IPS-11a (cell line): ENCODE data around the gene MTMR10.

Experiments
- H3K4me3 ChIP-seq: one replicate; pipeline ENCODE4 v1.5.1; 2013; ENCODE audit warnings: low read depth, low read length, control low read depth

MTMR10 gene

DNA sequence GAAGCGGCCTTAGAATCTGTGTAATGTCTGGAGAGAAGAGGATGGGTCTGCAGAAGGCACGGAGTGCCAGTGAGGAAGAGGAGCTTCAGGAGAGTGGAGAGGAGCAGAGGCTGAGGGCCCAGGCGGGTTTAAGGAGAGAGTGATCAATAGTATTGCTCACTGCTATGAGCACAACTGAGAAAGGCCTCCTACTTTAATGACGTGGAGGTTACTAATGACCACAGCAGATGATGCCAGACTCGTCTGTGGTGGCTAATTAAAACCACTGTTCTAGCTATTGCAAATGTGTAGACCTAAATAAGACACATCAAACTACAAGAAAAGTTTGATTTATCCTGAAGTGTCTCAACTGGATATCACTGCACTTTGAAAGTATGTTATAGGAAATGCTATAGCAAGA is 33.2 kb downstream of the MTMR10 start:
- H3K4me3 ChIP-seq, result no peak overlapping the region

DNA sequence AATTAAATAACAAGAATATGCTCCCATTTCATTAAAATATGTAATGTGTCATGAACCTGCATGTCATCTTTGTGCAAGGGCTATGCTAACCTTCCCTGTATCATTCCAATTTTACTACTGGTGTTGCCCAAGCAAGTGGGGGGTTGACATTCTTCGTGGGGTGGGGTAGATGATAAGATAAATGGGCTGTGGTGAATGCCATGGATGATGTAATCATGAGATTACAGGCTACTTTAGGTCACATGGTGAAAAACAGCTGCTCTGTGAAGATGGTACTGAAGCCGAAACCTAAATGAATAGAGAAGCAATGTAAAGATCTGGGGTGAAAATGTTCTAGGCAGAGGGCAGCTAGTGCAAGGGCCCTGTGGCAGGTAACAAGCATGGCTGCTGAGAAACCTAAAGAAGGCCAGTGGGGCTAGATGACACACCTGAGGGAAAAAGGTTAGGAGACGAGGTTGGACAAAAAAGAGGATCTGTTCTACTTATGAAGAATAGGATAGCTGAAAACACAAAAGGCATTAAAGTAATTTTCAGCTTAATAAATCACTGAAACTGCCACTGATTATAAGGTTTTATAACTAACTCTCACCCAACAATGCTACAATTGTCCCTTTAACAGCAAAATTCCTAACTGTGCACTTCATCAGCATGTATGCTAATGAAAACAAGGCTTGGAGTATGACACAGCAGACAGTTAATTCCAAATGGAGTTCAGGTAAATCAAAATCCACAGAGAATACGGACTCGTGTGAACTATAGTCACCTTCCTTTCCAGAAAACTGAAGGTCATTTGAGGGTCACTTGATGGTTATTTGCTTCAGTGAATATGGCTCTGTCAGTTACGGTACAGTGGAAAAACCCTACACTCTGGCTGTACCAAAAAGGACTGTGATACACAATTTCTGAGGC is 35.0 kb downstream of the MTMR10 start:
- no peak overlapping the region for H3K4me3 ChIP-seq

DNA sequence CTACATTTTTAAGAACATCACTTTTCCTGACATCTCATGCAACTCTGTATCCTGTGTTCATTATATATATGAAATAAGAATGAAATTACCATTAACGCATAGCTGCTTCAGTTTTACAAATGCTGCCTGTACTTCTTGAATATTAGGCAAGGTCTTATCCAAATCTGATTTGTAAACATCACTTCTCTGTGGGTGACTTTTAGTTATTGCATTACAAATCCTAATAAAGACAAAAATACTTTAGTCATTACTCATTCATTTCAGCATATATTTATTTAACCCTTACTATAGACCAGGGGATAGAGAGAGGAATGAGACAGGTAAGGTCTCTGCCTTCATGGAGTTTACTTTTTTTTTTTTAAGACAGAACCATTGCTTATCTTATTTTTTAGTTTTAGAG is 36.8 kb downstream of the MTMR10 start:
- no peak overlapping the region for H3K4me3 ChIP-seq

DNA sequence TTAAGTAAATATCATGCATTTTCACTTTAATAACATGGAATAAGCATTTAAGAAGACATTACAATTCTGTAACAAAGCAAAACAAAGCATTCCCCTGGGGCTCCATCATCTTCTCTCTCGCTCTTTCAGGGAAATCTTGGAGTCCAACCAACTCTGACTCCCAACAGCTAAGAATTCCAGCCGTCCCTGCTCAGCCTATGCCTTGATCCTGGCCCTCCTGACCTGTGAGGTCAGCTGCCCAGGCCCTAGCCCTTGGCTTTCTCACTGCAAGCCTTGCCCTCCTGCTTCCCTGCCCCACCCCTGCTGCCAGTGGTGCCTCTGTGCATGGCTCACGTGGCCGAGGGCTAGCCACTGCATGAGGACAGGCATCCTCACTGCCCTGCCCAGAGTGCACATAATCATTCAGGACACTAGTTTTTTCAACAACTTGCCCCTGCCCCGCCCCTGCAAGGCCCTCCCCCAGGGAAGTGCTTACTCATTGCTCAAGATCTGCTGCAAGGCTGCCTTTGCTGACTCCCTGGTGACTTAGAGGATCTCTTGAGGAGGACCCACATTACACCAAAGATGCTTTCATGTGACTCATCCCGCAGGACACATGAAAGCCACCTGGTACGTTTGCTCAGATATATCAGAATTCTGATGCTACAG is 37.6 kb downstream of the MTMR10 start:
- H3K4me3 ChIP-seq, result no peak overlapping the region

DNA sequence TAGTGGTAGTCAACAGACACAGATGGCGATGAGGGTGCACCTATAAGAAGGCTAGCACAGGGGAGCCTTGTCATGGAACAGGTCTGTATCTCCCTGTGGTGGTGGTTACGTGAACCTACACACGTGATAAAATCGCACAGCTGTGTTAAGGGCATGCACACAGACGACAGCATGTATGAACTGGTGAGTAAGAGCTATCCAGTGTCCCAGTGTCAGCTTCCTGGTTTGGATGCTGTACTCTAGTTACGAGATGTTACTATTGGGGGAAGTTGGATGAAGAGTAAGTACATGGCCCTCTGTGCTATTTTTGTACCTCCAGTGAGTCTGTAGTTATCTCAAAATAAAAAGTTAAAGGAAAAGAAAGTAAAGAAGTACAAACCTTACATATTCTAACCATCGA is 38.2 kb downstream of the MTMR10 start:
- H3K4me3 ChIP-seq, result no peak overlapping the region

DNA sequence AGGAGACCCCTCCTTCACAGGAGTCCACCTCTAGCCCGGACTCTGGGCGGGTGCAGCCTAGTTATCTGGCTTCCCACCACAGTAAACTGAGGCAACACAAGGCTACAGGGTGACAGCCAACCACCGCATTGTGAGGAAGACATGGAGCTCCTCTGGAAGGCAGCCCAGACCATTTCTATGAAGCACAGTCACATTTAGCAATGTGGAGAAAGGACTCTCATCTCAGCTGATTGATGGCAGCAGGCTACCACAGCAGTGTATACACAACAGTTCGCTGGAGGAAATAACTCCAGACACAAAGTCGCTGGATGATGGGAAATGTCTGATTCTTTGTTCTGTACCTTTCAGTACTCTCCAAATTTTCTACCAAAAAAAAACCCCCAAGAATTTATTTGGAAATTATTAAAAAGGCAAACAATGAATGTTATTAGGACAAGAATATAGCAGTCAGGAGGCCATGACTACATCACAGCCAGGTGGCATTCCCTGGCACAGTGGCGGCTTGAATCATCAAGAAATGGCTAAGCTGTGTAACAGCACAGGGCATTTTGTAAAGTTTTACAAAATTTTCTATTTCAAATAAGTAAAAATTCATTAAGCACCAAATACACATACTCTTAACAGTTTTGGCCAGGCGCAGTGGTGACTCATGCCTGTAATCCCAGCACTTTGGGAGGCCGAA is 47.6 kb downstream of the MTMR10 start:
- H3K4me3 ChIP-seq, result no peak overlapping the region

DNA sequence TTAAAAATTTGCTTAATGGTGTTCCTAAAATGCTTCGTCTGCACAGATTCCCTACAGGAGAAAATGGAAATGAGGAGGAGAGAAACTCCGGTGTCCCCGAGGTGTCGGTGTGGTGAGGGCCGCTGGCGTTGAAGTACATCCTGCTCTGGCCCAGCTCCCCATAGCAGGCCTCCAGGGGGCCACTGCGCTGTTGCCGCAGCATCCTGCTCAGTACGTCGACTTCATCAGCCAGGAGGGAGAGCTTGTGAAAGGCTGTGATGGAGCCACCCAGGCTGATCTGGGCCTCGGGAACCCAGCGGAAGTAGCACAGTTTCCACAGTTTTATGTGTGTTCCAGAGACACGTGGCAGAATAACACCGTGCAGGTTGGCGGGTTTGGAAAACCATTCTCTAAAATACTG is 49.9 kb downstream of the MTMR10 start:
- no peak overlapping the region for H3K4me3 ChIP-seq

DNA sequence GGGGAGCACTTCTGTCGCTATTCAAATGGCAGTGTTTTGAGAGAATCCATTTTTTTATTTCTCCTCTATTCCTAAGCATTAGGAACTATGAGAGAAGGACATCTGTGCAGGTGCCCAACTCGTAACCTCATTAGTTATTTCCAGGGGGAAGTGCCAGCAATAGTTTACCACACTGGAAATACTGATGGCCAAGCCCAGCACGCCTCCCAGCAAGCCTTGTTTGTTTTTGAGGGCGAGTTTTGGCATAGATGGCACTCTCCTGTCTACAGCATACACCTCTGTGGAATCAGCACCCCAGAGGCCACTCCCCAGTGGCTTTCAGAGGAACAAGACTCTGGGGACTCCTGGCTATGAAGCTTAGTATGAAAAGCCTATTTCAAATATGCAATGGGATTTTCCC is 51.1 kb downstream of the MTMR10 start:
- H3K4me3 ChIP-seq, result no peak overlapping the region

DNA sequence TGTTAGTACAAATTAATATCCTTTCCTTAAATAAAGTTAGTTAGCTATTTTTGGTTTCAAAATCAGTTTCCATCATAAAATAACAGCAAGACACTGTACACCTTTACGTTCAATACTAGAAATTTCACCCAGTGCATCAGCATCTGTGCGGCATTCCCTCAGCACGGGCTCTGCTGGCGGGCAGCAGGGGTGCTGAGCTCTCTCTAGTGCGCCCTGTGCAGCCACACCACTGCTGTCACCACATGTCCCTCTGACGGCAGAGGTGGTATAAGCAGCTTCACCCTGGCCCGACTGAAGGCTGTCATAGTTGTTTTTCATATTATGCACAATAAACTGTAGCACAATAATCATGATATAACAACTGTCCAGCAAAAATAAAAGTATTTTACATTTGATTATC is 52.3 kb downstream of the MTMR10 start:
- H3K4me3 ChIP-seq, result no peak overlapping the region

DNA sequence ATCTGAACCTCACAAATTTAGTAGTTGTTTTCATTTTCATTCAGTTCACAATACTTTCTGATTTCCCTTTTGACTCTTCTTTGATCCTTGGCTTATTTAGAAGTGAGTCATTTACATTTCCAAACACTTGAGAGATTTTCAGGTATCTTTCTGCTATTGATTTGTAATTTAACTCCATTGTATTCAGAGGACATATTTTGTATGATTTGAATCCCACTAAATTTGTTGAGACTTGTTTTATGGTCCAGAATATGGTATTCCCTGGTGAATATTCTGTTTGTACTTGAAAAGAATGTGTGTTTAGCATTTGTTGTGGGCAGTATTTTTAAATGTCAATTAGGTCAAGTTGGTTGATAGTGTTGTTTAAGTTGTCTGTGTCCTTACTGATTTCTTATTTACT is 58.1 kb downstream of the MTMR10 start:
- no peak overlapping the region for H3K4me3 ChIP-seq

DNA sequence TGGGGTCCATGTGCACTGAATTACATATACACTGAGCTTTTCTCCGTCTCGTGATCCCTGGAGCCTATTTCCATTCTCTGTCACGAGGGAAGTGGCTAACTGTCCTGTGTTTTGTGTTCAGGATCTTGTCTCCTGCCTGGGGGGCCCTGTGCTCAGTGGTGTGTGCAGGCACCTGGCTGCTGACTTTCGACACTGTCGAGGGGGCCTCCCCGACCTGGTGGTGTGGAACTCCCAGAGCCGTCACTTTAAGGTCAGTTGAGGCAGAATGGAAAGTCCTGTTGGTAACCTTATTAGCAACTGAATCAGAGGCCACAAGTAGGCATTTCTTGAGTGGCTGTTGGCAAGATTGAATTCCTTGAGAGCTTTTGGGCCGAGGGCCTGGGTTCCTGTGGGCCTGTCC is 61.0 kb downstream of the MTMR10 start:
- H3K4me3 ChIP-seq, result no peak overlapping the region

DNA sequence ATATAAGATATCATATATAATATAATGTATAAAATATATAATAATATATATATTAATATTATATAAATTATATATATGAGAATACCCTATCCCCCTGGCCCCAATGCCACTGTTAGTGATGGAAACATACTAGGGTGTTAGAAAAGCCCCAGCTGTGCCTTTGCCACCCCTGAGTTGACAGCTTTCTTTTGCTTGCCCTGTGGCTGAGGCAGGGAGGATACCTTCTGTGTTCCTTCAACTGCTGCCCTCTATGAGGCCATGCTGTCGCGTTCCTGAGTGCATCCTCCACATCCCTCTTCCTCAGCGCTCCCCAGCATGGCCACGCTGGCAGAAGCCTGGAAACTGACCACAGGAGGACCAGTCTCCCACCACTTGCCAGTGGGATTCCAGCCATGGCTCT is 61.4 kb downstream of the MTMR10 start:
- no peak overlapping the region for H3K4me3 ChIP-seq

DNA sequence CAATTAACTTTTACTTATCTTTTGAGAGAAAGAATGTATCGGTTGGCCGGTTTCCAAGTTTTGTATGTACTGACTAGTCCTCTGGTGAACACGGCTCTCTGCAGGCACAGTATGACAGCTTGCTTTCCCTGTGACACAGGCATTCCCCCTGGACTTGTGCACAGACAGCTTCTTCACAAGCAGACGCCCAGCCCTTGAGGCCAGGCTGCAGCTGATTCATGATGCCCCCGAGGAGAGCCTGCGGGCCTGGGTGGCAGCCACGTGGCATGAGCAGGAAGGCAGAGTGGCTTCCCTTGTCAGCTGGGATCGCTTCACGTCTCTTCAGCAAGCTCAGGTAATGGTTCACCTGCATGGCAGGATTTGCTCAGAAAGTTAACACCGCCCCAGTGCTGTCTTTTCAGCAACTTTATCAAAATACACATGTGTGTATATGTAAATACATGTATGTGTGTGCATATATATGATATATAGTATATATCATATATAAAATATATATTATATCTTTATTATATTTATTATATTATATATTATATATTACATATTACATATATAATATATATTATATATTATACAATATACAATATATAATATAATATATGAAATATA is 62.3 kb downstream of the MTMR10 start:
- no peak overlapping the region for H3K4me3 ChIP-seq

DNA sequence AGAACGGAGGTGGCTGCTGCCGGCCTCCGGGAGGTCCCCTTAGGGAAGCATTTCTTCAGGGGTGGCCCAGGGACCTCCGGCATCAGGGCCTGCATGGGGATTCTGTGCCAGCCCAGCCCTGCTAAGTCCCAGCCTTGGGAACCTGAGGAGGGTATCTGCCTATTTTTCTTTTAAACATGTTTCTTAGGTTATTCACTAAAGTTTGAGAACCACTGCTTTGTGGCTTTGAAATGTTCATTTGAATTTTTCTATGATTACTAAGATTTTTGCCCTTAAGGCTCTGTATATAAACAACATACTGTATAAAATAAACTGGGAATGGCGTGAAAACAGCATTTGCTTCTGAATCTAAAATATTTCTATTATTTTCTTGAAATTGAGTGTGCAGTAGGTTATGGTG is 63.4 kb downstream of the MTMR10 start:
- H3K4me3 ChIP-seq, result no peak overlapping the region

DNA sequence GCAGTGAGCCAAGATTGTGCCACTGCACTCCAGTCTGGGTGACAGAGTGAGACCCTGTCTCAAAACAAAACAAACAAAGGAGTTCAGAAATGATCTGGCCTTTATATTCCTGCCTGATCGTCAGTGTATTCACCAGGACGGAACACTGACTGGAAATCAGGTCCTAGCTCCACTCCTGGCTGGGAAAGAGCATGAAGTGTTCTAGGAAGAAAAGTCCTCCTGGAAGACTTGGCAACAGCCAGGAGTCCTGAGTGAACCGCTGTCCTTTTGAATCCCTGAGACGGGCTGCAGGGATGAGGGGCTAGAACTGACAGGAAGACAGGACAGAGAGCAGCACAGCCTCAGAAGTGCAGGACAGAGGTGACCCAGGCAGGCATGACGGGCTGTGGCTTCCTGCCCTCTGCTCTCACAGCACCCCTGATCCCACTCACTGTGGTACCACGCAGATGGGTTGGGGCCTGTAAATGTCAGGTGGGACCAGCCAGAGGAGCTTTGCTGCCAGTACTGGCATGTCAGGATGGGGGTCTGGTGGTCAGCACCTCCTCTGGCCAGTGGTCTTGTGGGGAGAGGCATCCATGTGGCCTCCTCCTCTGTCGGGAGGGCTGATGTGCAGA is 64.2 kb downstream of the MTMR10 start:
- no peak overlapping the region for H3K4me3 ChIP-seq

DNA sequence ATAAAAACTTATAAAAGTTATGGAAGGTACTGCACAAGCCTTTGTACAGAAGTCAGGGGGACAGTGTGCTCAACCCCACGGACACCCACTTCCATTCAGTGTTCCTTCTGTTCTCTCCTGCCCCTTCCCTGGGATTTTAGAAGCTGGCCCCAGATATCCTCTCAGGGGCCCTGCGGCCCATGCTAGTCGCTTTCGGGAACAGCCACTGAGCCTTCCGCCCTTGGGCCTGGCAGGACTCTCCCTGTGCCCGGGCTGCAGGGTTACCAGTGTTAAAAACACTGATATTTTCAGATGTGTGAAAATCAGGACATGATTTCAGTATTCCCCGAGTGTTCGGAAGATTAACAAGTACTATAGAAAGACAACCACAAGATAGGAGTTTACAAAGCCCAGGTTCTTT is 65.3 kb downstream of the MTMR10 start:
- H3K4me3 ChIP-seq, result no peak overlapping the region

DNA sequence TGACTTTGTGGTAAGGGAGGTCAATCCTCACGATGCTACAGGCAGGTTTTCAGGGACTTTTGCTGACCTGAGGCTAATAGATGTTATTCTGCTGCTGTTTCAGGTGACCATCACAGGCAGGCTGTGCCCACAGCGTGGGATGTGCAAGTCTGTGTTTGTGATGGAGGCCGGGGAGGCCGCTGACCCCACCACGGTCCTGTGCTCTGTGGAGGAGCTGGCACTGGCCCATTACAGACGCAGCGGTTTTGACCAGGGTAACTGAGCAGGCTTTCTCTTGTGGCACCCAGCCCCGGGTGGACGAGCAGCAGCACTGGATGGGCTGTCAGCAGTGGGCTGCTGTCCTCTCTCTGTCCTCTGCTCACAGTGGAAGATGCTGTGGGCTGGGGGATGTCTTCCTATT is 65.7 kb downstream of the MTMR10 start:
- no peak overlapping the region for H3K4me3 ChIP-seq

DNA sequence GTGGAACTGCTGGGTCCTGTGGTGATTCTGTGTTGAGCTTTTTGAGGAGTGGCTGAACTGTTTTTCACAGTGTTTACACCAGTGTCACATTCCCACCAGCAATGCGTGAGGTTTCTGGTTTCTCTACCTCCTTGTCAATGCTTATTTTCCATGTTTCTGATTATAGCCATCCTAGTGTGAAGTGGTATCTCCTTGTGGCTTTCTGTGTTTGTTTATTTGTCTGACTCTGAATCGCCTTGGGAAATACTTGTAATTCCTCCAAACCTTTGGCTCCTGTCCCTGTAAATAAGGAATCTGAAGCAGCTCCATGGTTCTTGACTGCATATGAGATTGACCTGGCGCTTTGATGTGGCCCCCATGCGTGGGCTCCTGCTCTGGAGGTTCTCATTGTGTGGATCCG is 67.1 kb downstream of the MTMR10 start:
- H3K4me3 ChIP-seq, result no peak overlapping the region

DNA sequence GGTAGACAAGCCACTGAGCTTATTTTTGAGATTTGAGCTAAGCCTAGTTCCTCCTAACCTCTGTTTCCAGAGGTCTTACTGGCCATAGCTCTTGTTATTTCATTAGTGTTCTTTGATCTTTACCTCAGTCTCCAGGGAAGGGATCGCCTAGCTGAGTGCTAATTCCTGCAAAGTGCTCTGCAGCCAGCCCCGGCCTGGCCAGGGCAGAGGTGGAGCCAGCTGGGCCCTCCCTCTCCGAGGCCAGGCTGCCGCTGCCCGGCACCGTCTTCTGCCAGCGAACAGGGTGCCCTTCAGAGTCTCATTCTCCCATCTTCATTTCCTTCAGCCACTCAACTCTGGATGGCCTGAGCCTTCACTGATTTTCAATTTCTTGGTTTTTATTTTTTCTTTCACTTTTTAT is 68.0 kb downstream of the MTMR10 start:
- no peak overlapping the region for H3K4me3 ChIP-seq

DNA sequence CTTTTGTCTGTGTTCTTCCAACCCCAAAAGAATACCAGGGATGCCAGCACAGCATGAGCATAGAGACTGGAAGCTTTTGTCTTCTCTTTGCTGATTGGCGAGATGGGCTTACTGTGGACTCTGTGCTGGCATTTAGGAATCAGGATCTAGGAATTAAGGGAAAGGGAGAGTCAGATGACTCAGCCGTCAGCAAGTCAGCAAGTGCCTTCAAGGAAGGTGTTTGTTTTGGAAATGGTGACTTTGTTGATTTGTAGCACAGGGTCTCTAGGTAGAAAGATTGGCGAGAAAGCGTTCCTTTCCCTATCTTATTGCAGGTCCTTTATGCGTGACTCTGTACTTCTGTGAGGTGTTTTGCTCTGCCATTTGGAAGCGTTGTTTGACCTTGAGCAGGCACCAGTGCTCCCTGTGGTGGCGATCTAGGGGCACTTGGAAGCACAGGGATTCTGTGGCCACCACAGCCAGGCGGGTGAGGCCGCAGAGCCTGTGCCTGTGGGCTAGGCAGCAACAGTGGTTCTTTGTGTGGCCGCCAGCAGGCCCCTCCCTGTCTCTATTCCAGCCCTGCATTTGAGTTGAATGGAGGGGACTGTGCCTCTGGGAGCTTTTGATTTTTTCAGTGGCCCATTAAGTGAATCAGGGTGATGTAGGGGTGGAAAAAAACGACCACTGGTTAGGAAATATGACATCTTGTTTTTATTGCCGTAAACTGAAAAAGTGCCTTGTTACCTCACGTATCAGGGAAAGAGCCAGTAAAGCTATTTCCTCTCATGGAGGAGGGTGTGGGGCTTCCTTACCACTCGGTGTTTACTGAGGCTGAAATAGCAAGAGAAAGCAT is 68.7 kb downstream of the MTMR10 start:
- H3K4me3 ChIP-seq, result no peak overlapping the region
